ENCODE data around the gene SOS2. TPM values are rescaled to one million over a fixed set of nuclear protein-coding genes. Genes with fewer than 3 reads are reported as not detected.
A peak's percentile ranks its signal among the peaks of the same experiment; 100 is the strongest.
"Not testable (repeated sequence)": the region's sequence is repeated elsewhere in the genome, so short reads cannot be mapped to it uniquely, and the experiment has no call there.

The SOS2 gene
- total RNA-seq, 4 donors from 2014 or later = 43.4 to 69.9 (median 57.9) TPM

DNA sequence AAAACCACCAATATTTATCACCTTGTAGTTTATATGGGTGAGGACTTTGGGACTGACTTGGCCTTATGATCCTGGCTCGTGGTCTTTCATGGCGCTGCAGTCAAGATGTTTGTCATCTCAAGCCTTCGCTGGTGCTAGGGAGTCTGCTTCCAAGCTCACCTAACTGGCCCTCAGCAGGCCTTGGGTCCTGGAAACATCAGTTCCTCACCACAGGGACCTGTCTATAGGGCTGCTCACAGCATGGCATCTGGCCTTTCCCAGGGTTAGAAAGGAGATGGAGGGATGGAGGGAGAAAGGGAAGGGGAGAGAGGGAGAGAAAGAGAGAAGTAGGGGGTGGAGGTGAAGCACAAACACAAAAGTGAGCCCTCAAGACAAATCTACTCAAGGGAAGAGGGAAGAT lies 146.7 kb downstream of the SOS2 start:
- H3K27me3 ChIP-seq = no peaks in the 10 kb centered on the region
- 84 to 89% methylated on average over 3 of the region's 3 CpGs for WGBS, 2 donors

DNA sequence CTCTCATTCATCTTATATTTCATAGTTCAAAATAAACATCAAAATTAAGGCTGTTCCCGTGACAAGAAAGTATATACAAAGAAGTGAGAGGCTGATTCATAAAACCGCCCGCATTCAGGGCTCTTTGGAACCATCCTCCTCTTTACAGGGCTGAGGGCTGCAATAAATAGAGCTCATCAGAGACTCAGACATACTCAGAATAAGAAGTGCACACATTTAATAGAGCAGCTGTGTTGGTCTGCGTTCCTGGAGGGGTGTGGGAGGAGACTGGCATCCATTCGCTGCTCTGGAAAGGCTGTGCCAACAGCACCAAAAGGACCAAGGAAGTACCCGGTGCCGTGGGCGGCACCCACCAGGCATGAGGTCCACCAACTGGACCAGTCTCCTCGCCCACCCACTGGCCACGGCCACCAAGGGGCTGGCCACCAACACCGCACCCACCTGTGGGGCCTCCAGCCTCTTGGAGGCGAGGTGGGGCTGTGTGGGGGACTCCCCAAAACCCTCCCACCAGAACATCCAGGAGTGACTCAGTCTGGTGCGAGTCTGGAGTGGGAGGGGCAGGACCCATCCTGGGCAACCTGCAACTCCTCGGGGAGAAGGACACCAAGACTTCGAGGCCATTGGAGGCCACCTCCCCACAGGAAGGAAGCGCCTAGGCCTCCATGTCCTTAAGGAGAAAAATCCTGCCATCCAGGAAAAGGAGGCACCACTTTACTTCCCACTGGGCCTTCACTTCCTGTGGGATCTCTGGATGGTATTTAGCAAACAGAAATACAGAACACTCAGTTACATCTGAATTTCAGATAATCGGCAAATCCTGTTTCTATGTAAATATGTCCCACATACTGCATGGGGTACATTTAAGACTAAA lies 147.7 kb downstream of the SOS2 start:
- no peak for DNase-seq
- Histone ChIP-seq H3K27ac (peak overlapping the region in 1 of 3 donors; percentile 5), H3K9me3 (no peaks in the 10 kb centered on the region), H3K4me1 (no peaks in the 10 kb centered on the region), H3K4me3 (replicated peaks in 1 of 3) (no peak overlapping the region), H3K27me3 (no peaks in the 10 kb centered on the region), H3K36me3 (no peaks in the 10 kb centered on the region)
- intact Hi-C loops (cut with DNase I) = no loop called here
- WGBS, 2 donors = 89% methylated on average over 10 to 17 of the region's 17 CpGs
- no peak for TF ChIP-seq POLR2A (IDR thresholded peaks at IDR 0.05)
- TF ChIP-seq CTCF (IDR thresholded peaks at IDR 0.05) = no peak

More for the DNA sequence above, 146.7 kb downstream of the SOS2 start:
- no peak overlapping the region for H3K27ac ChIP-seq
- H3K4me3 ChIP-seq (replicated peaks in 1 of 3) = no peak overlapping the region
- TF ChIP-seq POLR2A (IDR thresholded peaks at IDR 0.05) (no peak), CTCF (IDR thresholded peaks at IDR 0.05) (no peak)
- H3K36me3 ChIP-seq = no peaks in the 10 kb centered on the region
- intact Hi-C loops (cut with DNase I) = no loop called here
- no peak for DNase-seq
- no peaks in the 10 kb centered on the region for H3K4me1 ChIP-seq
- no peaks in the 10 kb centered on the region for H3K9me3 ChIP-seq

DNA sequence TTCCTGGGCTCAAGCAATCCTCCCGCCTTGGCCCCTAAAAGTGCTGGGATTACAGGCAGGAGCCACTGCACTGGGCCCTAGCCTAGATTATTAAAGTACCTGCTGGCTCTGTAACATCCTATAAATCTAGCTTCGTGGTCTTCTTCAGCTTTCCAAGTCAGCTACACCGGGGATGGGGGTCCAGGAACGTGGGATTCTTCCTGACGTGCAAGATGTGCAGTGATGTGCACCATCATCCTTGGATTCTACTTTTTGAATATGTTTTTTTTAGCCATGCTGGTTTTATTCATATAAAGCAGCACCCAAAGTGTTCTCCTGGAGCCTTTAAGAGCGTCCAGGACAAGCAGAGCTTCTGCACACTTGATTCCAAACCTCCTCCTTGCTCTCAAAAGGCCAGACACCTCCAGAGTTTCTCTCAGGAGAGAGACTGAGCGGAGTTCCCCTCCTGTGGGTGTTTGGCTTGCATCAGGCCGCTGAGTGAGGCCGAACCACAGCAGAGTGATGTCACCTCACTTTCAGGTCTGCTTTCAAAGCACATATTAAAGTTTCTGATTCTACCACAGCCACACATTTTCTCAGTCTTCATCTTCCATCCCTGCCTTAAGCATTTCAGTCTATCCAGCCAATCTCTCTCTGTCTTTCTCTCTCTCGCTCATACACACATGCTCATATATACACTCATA lies 148.5 kb downstream of the SOS2 start:
- 78 to 92% methylated on average over 10 of the region's 10 CpGs for WGBS, 2 donors
- no peaks in the 10 kb centered on the region for H3K4me1 ChIP-seq

DNA sequence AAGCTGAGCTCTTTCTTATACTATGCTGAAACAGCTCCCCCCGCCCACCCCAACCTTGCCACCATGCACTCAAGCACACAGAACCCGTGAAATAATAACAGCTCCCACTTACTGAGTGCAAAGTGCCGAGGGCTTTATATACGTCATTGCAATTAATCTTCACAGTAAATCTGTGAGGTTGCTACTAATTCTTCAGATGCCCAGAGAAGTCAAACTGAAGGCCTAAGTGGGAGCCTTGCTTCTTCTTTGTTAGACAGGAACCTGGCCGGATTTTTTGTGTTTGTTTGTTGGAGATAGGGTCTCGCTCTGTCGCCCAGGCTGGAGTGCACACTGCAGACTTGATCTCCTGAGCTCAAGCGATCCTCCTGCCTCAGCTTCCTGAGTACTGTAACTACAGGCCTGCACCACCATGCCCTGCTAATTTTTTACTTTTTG lies 149.1 kb downstream of the SOS2 start:
- no peaks in the 10 kb centered on the region for H3K9me3 ChIP-seq
- intact Hi-C loops (cut with DNase I) = no loop called here
- no peaks in the 10 kb centered on the region for H3K4me1 ChIP-seq
- 53 to 65% methylated on average over 8 of the region's 8 CpGs for WGBS, 2 donors
- H3K27ac ChIP-seq = no peak overlapping the region
- H3K36me3 ChIP-seq = no peaks in the 10 kb centered on the region
- H3K4me3 ChIP-seq (replicated peaks in 1 of 3) = no peak overlapping the region
- DNase-seq = no peak
- TF ChIP-seq CTCF (IDR thresholded peaks at IDR 0.05) (no peak), POLR2A (IDR thresholded peaks at IDR 0.05) (no peak)
- H3K27me3 ChIP-seq = no peaks in the 10 kb centered on the region

More for the DNA sequence above, 148.5 kb downstream of the SOS2 start:
- H3K36me3 ChIP-seq = no peaks in the 10 kb centered on the region
- H3K4me3 ChIP-seq (replicated peaks in 1 of 3) = no peak overlapping the region
- intact Hi-C loops (cut with DNase I) = no loop called here
- TF ChIP-seq POLR2A (IDR thresholded peaks at IDR 0.05) (no peak), CTCF (IDR thresholded peaks at IDR 0.05) (no peak)
- H3K27me3 ChIP-seq = no peaks in the 10 kb centered on the region
- no peak overlapping the region for H3K27ac ChIP-seq
- no peaks in the 10 kb centered on the region for H3K9me3 ChIP-seq
- DNase-seq = no peak

GRCh38 chr14:50079103-50079502 lies 152.3 kb downstream of the SOS2 start:
- DNase-seq; H3K4me1 ChIP-seq; intact Hi-C loops (cut with DNase I); H3K4me3 ChIP-seq (replicated peaks in 1 of 3); H3K27ac ChIP-seq; H3K9me3 ChIP-seq; H3K27me3 ChIP-seq; H3K36me3 ChIP-seq: not testable (repeated sequence)
- 100% methylated on average over 1 of the region's 1 CpG for WGBS, 2 donors

GRCh38 chr14:50073663-50074062 lies 157.7 kb downstream of the SOS2 start:
- H3K27me3 ChIP-seq; H3K4me3 ChIP-seq (replicated peaks in 1 of 3); H3K4me1 ChIP-seq; H3K9me3 ChIP-seq; intact Hi-C loops (cut with DNase I); H3K27ac ChIP-seq; H3K36me3 ChIP-seq; DNase-seq: not testable (repeated sequence)
- WGBS, 2 donors = 95 to 96% methylated on average over 16 to 26 of the region's 32 CpGs
